Measurements from ENCODE around the gene PARN.

Gene PARN

DNA sequence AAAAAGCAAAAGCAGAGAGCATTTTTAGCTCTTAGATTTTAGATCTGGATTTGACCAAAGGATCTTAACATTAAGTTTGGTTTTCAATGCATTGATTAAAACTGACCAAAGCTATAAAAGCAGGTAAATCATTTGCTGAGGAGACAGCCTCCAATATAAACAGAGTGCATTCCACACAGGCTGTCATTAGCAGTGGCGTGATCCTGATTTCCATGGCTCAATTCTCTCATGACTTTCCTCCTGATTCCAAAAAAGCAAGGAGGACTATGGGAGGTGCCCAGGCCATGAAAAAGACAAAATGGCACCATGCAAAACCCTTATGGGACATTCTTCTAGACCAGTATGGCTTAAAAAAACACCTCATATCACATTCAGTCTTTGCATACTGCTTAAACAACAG lies 53.5 kb downstream of the PARN start:
- H3K4me1 ChIP-seq (ENCODE audit: control insufficient read depth, insufficient read depth, low read length), result no peaks in the 10 kb centered on the region
- TF ChIP-seq ZNF670 (tag by site-specific recombination; IDR thresholded peaks at IDR 0.05; ENCODE audit: low read depth) (no peak), ZNF501 (tag by site-specific recombination; IDR thresholded peaks at IDR 0.05) (no peak), ZNF426 (tag by site-specific recombination; IDR thresholded peaks at IDR 0.05) (no peak), ZNF202 (tag by site-specific recombination; IDR thresholded peaks at IDR 0.05; ENCODE audit: borderline replicate concordance) (no peak), PRDM10 (tag by site-specific recombination; IDR thresholded peaks at IDR 0.05) (no peak), ZNF837 (tag by site-specific recombination; IDR thresholded peaks at IDR 0.05) (no peak), ZNF747 (tag by site-specific recombination; IDR thresholded peaks at IDR 0.05) (no peak), PRDM1 (tag by site-specific recombination; IDR thresholded peaks at IDR 0.05) (no peak), ZNF510 (tag by site-specific recombination; IDR thresholded peaks at IDR 0.05; ENCODE audit: insufficient replicate concordance) (no peak), ZNF513 (tag by site-specific recombination; IDR thresholded peaks at IDR 0.05) (no peak), MZF1 (tag by site-specific recombination; IDR thresholded peaks at IDR 0.05; ENCODE audit: borderline replicate concordance) (no peak), ZNF404 (tag by site-specific recombination; IDR thresholded peaks at IDR 0.05) (no peak), ZNF529 (tag by site-specific recombination; IDR thresholded peaks at IDR 0.05; ENCODE audit: insufficient replicate concordance) (no peak)
- TF ChIP-seq, protein P1, sequence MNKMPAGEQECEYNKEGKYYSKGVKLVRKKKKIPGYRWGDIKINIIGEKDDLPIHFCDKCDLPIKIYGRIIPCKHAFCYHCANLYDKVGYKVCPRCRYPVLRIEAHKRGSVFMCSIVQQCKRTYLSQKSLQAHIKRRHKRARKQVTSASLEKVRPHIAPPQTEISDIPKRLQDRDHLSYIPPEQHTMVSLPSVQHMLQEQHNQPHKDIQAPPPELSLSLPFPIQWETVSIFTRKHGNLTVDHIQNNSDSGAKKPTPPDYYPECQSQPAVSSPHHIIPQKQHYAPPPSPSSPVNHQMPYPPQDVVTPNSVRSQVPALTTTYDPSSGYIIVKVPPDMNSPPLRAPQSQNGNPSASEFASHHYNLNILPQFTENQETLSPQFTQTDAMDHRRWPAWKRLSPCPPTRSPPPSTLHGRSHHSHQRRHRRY (tag by site-specific recombination; IDR thresholded peaks at IDR 0.05), result no peak
- TF ChIP-seq, protein P2, sequence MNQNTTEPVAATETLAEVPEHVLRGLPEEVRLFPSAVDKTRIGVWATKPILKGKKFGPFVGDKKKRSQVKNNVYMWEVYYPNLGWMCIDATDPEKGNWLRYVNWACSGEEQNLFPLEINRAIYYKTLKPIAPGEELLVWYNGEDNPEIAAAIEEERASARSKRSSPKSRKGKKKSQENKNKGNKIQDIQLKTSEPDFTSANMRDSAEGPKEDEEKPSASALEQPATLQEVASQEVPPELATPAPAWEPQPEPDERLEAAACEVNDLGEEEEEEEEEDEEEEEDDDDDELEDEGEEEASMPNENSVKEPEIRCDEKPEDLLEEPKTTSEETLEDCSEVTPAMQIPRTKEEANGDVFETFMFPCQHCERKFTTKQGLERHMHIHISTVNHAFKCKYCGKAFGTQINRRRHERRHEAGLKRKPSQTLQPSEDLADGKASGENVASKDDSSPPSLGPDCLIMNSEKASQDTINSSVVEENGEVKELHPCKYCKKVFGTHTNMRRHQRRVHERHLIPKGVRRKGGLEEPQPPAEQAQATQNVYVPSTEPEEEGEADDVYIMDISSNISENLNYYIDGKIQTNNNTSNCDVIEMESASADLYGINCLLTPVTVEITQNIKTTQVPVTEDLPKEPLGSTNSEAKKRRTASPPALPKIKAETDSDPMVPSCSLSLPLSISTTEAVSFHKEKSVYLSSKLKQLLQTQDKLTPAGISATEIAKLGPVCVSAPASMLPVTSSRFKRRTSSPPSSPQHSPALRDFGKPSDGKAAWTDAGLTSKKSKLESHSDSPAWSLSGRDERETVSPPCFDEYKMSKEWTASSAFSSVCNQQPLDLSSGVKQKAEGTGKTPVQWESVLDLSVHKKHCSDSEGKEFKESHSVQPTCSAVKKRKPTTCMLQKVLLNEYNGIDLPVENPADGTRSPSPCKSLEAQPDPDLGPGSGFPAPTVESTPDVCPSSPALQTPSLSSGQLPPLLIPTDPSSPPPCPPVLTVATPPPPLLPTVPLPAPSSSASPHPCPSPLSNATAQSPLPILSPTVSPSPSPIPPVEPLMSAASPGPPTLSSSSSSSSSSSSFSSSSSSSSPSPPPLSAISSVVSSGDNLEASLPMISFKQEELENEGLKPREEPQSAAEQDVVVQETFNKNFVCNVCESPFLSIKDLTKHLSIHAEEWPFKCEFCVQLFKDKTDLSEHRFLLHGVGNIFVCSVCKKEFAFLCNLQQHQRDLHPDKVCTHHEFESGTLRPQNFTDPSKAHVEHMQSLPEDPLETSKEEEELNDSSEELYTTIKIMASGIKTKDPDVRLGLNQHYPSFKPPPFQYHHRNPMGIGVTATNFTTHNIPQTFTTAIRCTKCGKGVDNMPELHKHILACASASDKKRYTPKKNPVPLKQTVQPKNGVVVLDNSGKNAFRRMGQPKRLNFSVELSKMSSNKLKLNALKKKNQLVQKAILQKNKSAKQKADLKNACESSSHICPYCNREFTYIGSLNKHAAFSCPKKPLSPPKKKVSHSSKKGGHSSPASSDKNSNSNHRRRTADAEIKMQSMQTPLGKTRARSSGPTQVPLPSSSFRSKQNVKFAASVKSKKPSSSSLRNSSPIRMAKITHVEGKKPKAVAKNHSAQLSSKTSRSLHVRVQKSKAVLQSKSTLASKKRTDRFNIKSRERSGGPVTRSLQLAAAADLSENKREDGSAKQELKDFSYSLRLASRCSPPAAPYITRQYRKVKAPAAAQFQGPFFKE (tag by site-specific recombination; IDR thresholded peaks at IDR 0.05; ENCODE audit: borderline replicate concordance), result no peak
- no peak overlapping the region for H3K27ac ChIP-seq (ENCODE audit: extremely low read depth, low read depth, low read length)
- peaks cover 38 to 71% of the 10 kb centered on the region in 2 experiments for H3K36me3 ChIP-seq (ENCODE audit: control insufficient read depth in 2 of 2, insufficient read depth in 1 of 2, low read length in 2 of 2)
- POLR2A ChIA-PET, result interaction anchor here (0.6 kb wide), 1 partner anchor 64 kb away, joined by 3 read pairs; no protein-coding TSS in a partner anchor
- H3K4me3 ChIP-seq (ENCODE audit: low read depth, low read length), result no peak overlapping the region
- CTCF ChIA-PET, result interaction anchor here (0.7 kb wide), 1 partner anchor 578 kb away, joined by 3 read pairs; no protein-coding TSS in a partner anchor
- H3K9me3 ChIP-seq (ENCODE audit: control insufficient read depth, insufficient read depth, low read depth, low read length), result no peaks in the 10 kb centered on the region

All from HEK293 (cell line).